Transverse colon (tissue), 4 donors: ENCODE data around the gene MVD.

Experiments used
- POLR2A ChIP-seq: fragments of 450-650 bp; IDR thresholded peaks from one replicate; pipeline ENCODE4 v1.6.1; 2016; ENCODE audit warnings: antibody characterized with exemption, mild to moderate bottlenecking, moderate library complexity
- POLR2AphosphoS5 ChIP-seq, 3 donors: sonication (generic); formaldehyde crosslinking; IDR thresholded peaks; one replicate each; pipeline ENCODE4 v1.6.1; 2016; ENCODE audit warnings: antibody characterized with exemption in 3 of 3
- TF ChIP-seq, protein P1 (sequence below), 5 experiments: fragments of 200-600 bp in 3 of 5; fragments of 450-650 bp in 2 of 5; sonication (generic) in 3 of 5; IDR thresholded peaks; 1 replicate in 2 of 5; 2 replicates in 3 of 5; pipeline ENCODE4 v1.5.1; 2016 to 2017; ENCODE audit warnings: antibody characterized with exemption in 5 of 5, inconsistent platforms in 3 of 5, mild to moderate bottlenecking in 2 of 5, moderate library complexity in 1 of 5

GRCh38 chr16:88676502-88677242, 13.8 kb upstream of the MVD start:
- TF ChIP-seq POLR2A (no peak), POLR2AphosphoS5 (IDR thresholded peaks at IDR 0.05) (no peak)
- TF ChIP-seq, protein P1, sequence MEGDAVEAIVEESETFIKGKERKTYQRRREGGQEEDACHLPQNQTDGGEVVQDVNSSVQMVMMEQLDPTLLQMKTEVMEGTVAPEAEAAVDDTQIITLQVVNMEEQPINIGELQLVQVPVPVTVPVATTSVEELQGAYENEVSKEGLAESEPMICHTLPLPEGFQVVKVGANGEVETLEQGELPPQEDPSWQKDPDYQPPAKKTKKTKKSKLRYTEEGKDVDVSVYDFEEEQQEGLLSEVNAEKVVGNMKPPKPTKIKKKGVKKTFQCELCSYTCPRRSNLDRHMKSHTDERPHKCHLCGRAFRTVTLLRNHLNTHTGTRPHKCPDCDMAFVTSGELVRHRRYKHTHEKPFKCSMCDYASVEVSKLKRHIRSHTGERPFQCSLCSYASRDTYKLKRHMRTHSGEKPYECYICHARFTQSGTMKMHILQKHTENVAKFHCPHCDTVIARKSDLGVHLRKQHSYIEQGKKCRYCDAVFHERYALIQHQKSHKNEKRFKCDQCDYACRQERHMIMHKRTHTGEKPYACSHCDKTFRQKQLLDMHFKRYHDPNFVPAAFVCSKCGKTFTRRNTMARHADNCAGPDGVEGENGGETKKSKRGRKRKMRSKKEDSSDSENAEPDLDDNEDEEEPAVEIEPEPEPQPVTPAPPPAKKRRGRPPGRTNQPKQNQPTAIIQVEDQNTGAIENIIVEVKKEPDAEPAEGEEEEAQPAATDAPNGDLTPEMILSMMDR (IDR thresholded peaks at IDR 0.05), result no peak
